Osteoblast (primary cell): ENCODE data around the gene PKIB. TPM values are rescaled to one million over a fixed set of nuclear protein-coding genes. Genes with fewer than 3 reads are reported as not detected.

Experiments
- DNase-seq: peaks from one replicate; pipeline ENCODE4 v3.0.0; 2011; ENCODE audit warnings: low spot score, mixed read lengths; ENCODE audit not compliant: insufficient read length; ENCODE audit errors: missing footprints
- H2AFZ ChIP-seq: 2 replicates; pipeline ENCODE4 v1.6.0; 2011; ENCODE audit warnings: mild to moderate bottlenecking, low read length
- H3K27ac ChIP-seq: 2 replicates; pipeline ENCODE4 v1.5.1; 2011; ENCODE audit warnings: mild to moderate bottlenecking, low read depth, low read length, moderate library complexity
- H3K27me3 ChIP-seq: 2 replicates; pipeline ENCODE4 v1.6.0; 2012; ENCODE audit warnings: mild to moderate bottlenecking, control low read depth, inconsistent platforms, low read length, moderate library complexity; ENCODE audit not compliant: insufficient read depth
- H3K36me3 ChIP-seq: 2 replicates; pipeline ENCODE4 v1.5.1; 2011; ENCODE audit warnings: mild to moderate bottlenecking, low read length, control low read depth, moderate library complexity; ENCODE audit not compliant: insufficient read depth
- H3K4me1 ChIP-seq: 2 replicates; pipeline ENCODE4 v1.5.1; 2011; ENCODE audit warnings: mild to moderate bottlenecking, low read length, control low read depth, moderate library complexity; ENCODE audit not compliant: insufficient read depth
- H3K4me2 ChIP-seq: 2 replicates; pipeline ENCODE4 v1.6.0; 2011; ENCODE audit warnings: mild to moderate bottlenecking, low read length; ENCODE audit not compliant: insufficient read depth
- H3K4me3 ChIP-seq: fragments of 200-600 bp; sonication (generic); 3 replicates; pipeline ENCODE4 v1.5.1; 2012; ENCODE audit warnings: mild to moderate bottlenecking, low read length, inconsistent platforms; ENCODE audit not compliant: insufficient read depth
- H3K79me2 ChIP-seq: 2 replicates; pipeline ENCODE4 v1.6.0; 2012; ENCODE audit warnings: mild to moderate bottlenecking, low read length, control low read depth, inconsistent platforms; ENCODE audit not compliant: insufficient read depth
- H3K9me3 ChIP-seq: 2 replicates; pipeline ENCODE4 v1.5.1; 2011; ENCODE audit warnings: low read depth, low read length, control low read depth
- H4K20me1 ChIP-seq: 2 replicates; pipeline ENCODE4 v1.6.0; 2012; ENCODE audit warnings: mild to moderate bottlenecking, low read length, control low read depth; ENCODE audit not compliant: insufficient read depth
- total RNA-seq: library from RNA; depleted of rRNA; stranded (reverse); fragments of >200 nt; gene quantifications from 2 replicates; pipeline ENCODE4 v1.2.3, GENCODE V29; 2012
- TF ChIP-seq, protein P1 (sequence below): IDR thresholded peaks from 2 replicates; pipeline ENCODE4 v1.5.1; 2011; ENCODE audit warnings: mild to moderate bottlenecking, low read depth, low read length, moderate library complexity; ENCODE audit errors: extremely low read depth

PKIB gene
- total RNA-seq, 1 donor = 0.72 TPM

DNA sequence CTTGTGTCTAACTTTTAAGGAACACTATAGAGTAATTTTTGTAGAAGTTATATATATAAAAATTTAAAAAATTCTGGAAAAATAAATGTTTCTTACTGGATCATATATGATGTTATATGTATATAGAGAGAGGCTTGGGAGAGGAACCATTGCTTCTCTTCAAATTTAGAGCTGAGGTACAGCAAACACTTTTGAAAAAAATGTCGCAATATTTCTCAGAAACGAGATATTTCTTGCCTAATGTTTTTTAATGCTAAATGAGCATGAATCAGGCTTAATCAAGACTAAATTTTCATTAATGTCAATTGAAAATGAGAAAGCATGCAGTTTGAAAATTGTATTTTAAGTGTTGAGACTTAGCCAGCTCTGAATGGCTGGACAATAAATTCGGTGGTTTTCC lies 2.6 kb downstream of the PKIB start:
- Histone ChIP-seq H4K20me1 (no peaks in the 10 kb centered on the region), H3K27me3 (peaks cover 20% of the 10 kb centered on the region), H3K4me3 (no peak overlapping the region), H3K4me1 (peaks cover 14% of the 10 kb centered on the region), H3K79me2 (no peaks in the 10 kb centered on the region), H2AFZ (no peak overlapping the region), H3K27ac (no peak overlapping the region), H3K9me3 (no peaks in the 10 kb centered on the region), H3K36me3 (no peaks in the 10 kb centered on the region), H3K4me2 (no peak overlapping the region)
- no peak for DNase-seq
- TF ChIP-seq, protein P1, sequence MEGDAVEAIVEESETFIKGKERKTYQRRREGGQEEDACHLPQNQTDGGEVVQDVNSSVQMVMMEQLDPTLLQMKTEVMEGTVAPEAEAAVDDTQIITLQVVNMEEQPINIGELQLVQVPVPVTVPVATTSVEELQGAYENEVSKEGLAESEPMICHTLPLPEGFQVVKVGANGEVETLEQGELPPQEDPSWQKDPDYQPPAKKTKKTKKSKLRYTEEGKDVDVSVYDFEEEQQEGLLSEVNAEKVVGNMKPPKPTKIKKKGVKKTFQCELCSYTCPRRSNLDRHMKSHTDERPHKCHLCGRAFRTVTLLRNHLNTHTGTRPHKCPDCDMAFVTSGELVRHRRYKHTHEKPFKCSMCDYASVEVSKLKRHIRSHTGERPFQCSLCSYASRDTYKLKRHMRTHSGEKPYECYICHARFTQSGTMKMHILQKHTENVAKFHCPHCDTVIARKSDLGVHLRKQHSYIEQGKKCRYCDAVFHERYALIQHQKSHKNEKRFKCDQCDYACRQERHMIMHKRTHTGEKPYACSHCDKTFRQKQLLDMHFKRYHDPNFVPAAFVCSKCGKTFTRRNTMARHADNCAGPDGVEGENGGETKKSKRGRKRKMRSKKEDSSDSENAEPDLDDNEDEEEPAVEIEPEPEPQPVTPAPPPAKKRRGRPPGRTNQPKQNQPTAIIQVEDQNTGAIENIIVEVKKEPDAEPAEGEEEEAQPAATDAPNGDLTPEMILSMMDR = no peak

DNA sequence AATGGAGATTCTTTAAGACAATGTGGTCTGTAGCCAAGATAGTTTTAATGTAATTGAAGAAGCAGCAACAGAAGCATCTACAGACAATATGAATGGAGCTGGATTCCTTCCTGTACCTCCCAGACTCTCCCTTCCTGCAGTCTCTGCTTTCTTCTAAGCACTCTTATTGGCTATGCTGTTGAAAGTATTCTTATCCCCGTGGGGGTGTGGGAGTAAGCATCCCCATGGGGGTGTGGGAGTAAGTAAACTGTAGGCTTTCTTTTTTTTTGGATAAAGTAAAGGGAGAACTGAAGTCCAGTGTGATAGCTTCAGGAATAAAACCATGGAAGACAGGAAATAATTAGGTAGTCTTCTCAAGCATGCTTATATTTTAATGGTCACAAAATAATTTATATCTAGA lies 4.1 kb downstream of the PKIB start:
- H3K4me2 ChIP-seq = no peak overlapping the region
- H3K27ac ChIP-seq = no peak overlapping the region
- H4K20me1 ChIP-seq = no peaks in the 10 kb centered on the region
- no peaks in the 10 kb centered on the region for H3K36me3 ChIP-seq
- H2AFZ ChIP-seq = no peak overlapping the region
- no peak for DNase-seq
- peaks cover 14% of the 10 kb centered on the region for H3K4me1 ChIP-seq
- H3K27me3 ChIP-seq = peaks cover 20% of the 10 kb centered on the region
- no peaks in the 10 kb centered on the region for H3K79me2 ChIP-seq
- no peak overlapping the region for H3K4me3 ChIP-seq
- TF ChIP-seq, protein P1 = no peak
- H3K9me3 ChIP-seq = no peaks in the 10 kb centered on the region

DNA sequence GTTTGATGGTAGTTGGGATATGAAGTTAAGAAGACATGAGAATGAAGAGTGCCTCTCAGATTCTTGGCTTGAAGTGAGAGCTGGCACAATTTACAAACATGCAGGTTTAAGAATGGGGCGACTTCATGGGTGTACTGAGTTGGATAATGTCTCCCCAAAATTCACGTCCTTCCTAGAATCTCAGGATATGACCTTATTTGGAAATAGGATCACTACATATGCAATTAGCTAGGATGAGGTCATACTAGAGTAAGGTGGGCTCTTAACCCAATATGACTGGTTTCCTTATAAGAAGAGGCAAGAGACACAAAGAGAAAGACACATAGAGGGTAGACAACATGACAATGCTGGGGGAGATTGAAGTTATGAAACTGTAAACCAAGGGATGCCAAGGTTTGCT lies 5.2 kb downstream of the PKIB start:
- no peak overlapping the region for H3K4me2 ChIP-seq
- H3K79me2 ChIP-seq = no peaks in the 10 kb centered on the region
- no peaks in the 10 kb centered on the region for H3K9me3 ChIP-seq
- H3K27ac ChIP-seq = no peak overlapping the region
- peaks cover 20% of the 10 kb centered on the region for H3K27me3 ChIP-seq
- no peak for DNase-seq
- TF ChIP-seq, protein P1 = no peak
- H3K4me3 ChIP-seq = no peak overlapping the region
- H2AFZ ChIP-seq = no peak overlapping the region
- H4K20me1 ChIP-seq = no peaks in the 10 kb centered on the region
- no peaks in the 10 kb centered on the region for H3K36me3 ChIP-seq
- peaks cover 9% of the 10 kb centered on the region for H3K4me1 ChIP-seq

DNA sequence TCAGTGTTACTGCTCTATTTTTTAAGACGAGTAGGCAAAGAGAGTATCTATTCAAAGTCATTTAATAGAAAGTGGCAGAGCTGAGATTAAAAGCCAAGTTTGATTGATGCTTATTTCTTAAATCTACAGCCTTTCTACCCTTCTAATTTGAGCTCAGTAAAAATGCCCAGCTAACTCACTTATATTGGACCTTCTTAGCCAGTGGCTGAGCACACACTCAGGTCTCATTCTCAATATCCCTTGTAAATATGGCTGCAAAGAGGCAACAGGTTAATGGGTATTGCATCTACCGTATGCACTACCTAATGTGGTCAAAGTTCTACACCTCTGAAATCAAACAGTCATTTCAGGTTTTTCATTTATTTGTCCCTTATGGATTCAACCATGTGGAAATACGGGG lies 6.7 kb downstream of the PKIB start:
- Histone ChIP-seq H4K20me1 (no peaks in the 10 kb centered on the region), H3K27me3 (peaks cover 6% of the 10 kb centered on the region), H2AFZ (no peak overlapping the region), H3K79me2 (no peaks in the 10 kb centered on the region), H3K36me3 (no peaks in the 10 kb centered on the region), H3K4me1 (no peaks in the 10 kb centered on the region), H3K9me3 (no peaks in the 10 kb centered on the region), H3K4me3 (no peak overlapping the region), H3K27ac (no peak overlapping the region), H3K4me2 (no peak overlapping the region)
- no peak for DNase-seq
- TF ChIP-seq, protein P1 = no peak
